Raji (cell line): ENCODE measurements around the gene KCNN3.

ENCODE experiments used
- POLR2A ChIP-seq: IDR thresholded peaks from 2 replicates; pipeline ENCODE4 v1.6.1; 2011; ENCODE audit warnings: low read depth, low read length, control low read depth; ENCODE audit not compliant: insufficient read depth

KCNN3 gene

GRCh38 chr1:154747380-154747739 lies 122.7 kb downstream of the KCNN3 start:
- TF ChIP-seq POLR2A, result no peak

DNA sequence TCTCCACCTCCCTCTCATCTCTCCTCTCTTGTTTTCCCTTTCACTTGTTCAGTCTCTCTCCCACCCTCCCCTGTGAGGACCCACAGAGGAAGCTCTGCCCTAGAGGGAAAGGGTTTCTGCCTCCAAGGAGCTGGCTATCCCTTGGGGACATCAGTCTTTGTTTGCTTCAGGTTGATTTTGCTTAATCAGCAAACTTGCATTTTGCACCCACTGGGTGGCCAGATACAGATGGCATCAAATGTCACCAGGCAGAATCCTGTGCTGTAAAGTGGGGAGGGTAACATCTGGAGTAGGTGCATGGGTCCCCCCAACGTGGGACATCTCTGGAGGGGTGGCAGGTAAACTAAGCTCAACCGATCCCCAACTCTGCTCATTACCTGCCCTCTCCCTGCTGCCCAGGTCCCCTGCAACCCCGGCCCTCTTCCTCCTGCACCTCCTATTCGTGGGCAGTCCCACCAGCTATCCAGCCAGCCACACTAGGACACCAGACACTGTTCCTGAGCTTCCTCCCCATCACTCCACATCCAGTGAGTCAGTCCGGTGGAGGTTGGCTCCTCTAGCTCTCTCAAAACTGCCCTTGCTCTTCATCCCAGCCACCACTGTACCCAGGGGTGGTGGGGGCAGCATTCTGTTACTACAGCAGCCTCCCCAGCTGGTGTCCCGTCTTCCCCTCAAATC lies 123.3 kb downstream of the KCNN3 start:
- TF ChIP-seq POLR2A, result no peak

DNA sequence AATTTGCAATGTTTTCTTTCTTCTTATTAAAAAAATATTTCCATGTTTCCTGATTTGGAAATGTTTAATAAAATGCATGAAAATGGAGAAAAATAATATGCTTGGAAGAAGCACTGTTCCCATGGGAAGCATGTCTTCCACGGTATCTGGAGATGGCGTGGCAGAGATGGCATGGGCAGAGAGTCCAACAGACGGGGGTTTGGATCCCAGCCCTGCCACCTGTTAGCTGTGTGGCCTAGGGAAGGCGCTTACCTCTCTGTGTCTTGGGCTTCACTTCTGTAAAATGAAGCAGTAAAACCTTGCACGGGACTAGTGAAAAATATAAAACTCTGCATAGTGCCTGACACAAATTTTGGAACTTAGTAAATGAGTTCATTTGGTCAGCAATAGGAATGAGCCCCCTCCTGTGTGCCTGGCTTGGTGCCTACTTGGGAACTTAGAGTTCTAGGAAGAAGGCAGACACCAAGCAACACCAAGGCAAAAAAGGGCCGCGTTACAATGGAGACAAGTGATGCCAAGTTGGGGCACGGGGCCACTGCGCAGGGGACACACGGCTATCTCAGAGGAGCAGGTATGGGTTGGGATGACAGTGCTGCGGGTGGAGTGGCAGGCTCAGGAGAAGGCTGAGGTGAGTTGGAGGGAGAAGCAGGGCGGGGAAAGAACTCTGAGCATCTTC lies 124.2 kb downstream of the KCNN3 start:
- no peak for TF ChIP-seq POLR2A

DNA sequence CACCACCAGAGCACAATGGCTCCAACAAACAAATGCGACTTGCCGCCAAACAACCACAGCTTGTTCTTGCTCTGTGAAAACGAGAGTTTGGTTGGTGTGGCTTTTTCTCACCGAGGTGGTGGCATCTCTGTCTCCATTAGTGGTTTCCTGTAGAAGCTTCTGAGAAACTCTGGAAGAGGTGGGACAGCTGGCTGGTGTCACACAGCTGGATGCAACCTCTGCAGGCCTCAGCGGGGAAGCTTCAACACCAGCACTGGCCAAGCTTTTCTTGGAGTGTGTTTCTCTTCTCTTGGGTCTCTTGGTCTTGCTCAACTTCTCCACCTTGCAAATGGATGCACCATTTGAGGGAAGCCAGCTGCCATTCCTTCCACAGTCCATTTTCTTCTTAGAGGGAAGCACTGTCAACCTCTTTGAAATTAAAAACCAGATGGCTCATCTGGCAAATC lies 124.8 kb downstream of the KCNN3 start:
- no peak for TF ChIP-seq POLR2A

DNA sequence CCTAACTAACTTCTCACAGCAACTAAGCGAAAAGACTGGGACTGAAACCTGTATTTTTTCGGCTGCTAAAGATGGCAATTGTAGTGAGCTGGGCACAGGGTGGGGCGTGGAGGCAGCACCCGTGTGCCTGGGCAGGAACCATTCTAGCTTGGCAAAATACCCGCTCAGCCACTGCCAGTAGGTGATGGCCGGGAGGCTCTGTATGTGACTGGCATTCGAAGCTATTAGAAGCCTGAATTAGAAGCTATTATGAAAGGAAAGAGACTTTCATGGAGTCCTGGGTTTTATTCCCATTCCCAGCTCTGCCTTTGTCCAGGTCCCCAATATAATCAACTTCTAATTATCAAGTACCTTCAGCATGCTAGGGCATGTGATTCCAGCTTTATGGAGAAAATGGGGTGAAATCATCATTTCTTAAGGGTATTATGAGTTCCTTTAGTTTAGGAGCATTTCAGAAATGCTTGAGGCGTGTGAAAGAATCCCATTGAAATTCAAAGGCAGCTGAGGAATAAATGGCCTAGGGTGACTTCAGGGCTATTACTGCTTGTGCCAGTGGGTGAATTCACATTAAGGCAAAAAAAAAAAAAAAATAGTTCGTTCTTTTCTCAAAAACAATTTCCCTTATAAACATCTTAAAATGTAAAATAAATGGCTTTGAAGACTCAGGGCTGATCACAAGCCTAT lies 125.6 kb downstream of the KCNN3 start:
- no peak for TF ChIP-seq POLR2A

DNA sequence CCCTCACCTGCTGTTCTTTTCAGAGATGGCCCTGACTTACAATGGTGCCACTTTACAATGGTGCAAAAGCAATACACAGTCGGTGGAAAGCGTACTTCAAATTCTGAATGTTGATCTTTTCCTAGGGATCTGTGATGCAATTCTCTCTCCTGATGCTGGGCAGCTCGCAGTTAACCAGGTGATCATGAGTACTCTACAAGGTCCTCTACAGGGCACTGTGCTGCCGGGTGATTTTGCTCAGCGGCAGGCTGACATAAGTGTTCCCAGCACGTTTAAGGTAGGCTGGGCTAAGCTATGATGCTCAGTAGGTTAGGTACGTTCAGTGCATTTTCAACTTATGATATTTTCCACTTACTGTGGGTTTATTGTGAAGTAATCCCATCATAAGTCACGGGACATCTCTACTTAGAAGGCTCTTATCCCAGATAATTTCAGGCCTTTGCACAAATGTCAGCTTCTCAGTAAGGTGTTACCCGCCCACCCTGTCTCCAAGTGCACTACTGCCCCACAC lies 126.5 kb downstream of the KCNN3 start:
- no peak for TF ChIP-seq POLR2A

DNA sequence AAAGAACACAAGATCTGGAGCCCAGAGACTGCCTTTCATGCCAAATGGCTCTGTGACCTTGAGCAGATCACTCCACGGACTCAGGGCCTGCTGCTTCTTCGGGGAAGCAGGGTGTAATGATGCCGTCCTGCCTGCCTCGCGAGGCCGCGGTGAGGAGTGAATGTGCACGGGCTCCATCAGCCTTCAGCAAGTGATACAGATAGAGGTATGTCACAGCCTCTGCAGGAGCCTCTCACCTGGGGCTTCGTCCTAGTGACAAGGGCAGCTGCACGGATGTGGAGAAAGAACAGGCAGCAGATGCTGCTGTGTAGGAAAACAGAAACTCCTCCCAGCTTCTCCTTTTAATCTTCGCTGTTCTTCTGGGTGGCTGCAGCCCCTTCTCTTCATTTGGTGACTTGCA lies 127.5 kb downstream of the KCNN3 start:
- no peak for TF ChIP-seq POLR2A

DNA sequence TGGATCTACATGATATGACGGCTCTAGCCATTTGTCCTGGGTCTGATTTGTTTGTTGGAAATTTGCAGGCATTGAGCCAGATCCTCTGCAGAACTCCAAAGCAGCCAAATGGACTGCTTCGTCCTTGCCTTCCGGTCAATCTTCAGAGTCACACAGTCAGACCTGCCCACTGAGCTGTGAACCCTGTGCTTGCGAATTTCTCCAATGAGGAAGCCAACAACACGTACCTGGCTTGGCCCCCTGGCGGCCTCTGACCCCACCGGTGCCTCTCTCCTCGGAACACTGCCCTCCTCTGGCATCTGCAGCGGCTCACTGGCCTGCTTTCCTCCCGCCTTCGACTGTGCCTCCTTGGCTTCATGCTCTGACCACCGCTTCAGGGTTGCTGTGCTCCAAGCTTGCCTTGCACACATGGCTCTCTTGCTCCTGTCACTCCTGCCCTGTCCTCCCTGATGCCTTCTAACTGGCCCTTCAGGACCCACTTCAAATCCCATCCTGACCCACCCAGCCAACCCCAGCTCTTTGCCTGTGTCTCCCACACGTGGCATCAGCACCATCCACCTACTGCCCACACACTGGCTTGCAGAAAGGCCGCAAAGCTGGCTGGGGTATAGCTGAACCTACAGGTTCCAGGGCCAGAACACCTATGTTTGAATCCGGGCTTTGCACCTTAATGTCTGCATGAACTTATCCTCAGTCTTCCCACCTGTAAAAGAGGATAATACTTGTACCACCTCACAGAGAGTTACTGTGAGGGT lies 128.2 kb downstream of the KCNN3 start:
- no peak for TF ChIP-seq POLR2A

DNA sequence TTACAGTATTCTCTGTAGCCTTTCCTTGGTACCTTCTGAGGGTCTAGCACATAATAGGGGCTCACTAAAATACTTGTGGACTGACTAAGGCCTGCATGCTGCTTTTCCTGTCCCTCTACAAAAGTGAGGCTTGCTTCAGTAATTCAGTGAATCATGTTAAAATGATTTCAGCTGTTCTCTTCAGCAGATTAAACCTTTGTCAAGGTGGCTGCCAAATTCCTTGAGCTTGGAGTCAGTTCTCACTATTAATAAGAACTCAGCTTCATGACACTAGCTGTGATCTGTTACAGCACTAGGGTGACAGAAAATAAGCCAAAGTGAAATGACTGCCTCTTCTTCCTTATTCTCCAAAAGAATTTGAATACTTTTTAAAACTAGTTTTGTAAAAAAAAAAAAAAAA lies 128.8 kb downstream of the KCNN3 start:
- TF ChIP-seq POLR2A, result no peak

GRCh38 chr1:154739654-154740053 lies 130.4 kb downstream of the KCNN3 start:
- TF ChIP-seq POLR2A, result no peak

DNA sequence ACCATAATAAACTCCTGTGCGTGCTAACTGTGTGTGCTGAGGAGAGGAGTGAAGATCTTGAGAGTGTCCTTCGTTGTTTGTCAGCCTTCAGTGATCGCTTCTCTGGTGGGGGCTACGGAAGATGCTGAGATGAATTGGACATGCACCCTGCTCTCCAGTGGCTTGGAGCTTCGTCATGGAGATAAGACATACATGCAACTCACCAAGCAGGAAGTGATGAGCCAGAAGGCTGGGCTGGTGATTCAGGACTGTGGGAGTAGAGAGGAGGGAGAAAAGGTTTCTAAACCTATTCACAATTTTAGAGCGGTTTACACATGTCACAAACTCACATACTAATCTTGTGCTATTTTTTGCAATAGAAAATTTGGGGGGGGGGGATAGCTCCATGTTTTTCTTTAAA lies 133.2 kb downstream of the KCNN3 start:
- TF ChIP-seq POLR2A, result no peak

- no peak for TF ChIP-seq POLR2A
Measured at GRCh38 chr1:154735804-154736168, 134.3 kb downstream of the KCNN3 start.

DNA sequence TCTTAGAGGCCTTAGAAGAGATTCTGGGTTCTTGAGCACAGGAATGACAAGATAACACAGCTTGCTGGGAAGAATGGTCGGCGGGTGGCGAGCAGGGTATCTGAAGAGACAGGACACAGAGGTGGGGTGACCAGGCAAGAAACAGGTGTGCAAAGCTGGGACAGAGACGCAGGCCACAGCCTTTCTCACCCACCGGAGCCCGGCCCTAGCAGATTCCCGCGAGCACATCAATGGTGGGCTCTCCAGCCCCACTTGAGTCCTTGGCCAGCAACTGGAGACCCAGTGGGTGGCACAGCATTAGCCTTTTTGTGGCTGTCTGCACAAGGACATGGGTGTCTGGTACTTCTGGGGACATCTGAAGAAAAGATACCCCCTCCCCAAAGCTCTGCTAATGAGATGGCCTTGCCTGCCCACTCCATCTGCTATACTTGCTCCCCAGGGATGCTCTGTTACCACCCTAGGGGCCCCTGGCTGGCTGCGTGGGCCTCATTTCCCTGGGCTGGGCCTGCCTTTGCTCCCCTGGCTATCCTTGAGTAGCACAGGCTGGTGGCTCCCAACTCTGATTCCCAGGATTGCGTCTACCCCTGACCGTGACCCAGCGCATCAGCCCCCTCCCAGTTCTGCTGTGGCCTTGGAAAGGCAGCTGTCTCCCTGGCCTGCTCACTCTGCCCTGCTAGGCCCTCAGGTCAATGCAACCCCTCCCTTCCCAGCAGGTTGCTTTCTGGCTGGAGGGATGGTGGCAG lies 134.8 kb downstream of the KCNN3 start:
- no peak for TF ChIP-seq POLR2A

DNA sequence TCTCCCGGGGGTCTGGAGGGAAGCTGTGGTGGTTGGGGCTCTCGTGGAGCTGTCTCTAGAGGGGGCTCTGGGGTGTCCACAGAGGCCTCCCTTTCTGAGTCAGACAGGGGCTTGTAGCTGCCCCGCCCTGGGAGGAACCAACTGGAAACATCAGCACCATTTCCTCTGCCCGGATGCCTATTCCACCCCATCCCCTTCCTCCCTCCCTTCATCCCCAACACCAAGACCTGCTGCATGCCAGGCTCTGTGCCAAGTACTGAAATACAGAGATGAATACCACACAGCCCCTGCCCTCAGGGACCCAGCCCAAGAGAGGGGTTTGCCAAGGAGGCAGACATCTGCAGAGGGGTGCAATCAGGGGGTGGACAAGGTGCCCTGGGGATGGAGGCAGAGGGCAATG lies 136.5 kb downstream of the KCNN3 start:
- no peak for TF ChIP-seq POLR2A

DNA sequence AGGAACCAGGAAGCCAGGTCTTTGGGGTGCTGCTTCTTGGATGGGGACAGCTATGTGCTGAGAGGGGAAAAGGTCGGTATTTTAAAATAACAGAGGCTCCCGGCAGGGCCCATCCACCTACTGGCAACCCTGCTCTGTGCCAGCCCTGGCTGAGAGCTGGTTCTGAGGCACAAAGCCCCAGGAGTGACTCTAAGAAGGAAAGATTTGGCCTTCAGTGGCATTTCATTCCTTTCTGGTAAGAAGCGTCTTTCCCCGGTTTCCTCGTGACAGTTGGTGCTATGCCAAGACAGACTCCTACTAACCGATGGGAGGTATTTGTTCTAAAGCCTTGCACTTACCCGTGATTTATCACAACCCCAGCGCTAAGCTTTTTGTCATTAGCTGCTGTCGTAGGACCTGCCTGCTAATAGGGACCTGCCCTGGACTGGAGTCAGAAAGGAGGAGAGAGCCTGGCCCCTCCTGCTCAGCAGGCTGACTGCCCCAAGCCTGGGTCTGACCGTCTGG lies 139.0 kb downstream of the KCNN3 start:
- TF ChIP-seq POLR2A, result no peak

DNA sequence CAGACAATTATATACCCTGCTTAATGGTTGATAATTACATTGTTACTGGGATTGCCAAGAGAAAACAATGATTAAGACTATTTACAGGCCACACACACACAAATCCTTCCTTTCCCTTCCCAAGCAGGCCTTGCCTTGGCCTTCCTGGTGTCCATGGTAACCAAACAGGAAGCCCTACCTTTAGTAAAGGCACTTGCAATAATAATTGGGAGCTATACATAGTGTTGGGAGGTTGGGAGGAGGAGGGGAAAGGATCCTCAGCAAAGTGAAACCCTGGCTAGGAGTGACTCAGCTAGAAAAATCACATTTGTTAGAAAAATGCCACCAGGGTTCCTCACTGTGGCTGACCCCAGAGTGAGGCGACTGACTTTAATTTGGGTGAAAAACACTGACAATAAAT lies 139.8 kb downstream of the KCNN3 start:
- TF ChIP-seq POLR2A, result no peak
